Measurements from ENCODE around the gene LRRC43.

GRCh38 chr12:122206976-122207375, 24.1 kb downstream of the LRRC43 start:
- TF ChIP-seq CTCF (conservative IDR thresholded peaks at IDR 0.05 in 1 of 2, IDR thresholded peaks at IDR 0.05 in 1 of 2; ENCODE audit: low read depth in 1 of 2, low read length in 2 of 2) (no peak), EZH2 (IDR thresholded peaks at IDR 0.05; ENCODE audit: low read length, missing control alignments) (no peak)
